Tibial nerve (tissue), 3 donors: ENCODE data around the gene GPI.

Experiments used
- POLR2A ChIP-seq, 2 donors: fragments of 450-650 bp; IDR thresholded peaks; one replicate each; pipeline ENCODE4 v1.6.1; 2017; ENCODE audit warnings: antibody characterized with exemption in 2 of 2, mild to moderate bottlenecking in 2 of 2, moderate library complexity in 2 of 2
- TF ChIP-seq, protein P1 (sequence below), 5 experiments: fragments of 200-600 bp in 3 of 5; fragments of 450-650 bp in 2 of 5; sonication (generic) in 3 of 5; IDR thresholded peaks; one replicate each; pipeline ENCODE4 v1.5.1; 2016 to 2019; ENCODE audit warnings: antibody characterized with exemption in 5 of 5, mild to moderate bottlenecking in 3 of 5, moderate library complexity in 2 of 5

DNA sequence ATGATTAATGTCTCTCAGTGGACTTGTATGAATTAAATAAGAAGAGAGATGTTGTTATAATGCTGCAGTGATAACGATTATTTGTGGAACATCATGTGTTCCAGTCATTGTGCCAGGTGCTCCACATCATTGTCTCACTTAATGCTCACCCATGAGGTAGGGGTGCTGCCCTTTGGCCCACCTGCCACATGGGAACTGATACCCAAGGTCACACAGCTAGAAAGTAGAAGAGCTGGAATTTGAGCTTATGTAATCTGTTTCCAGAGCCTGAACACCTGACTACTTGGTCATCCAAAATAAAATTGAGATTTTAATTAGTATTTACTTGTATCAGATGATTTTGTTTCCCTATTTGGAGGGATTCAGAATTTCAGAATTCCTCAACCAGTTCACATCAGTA is 36.0 kb upstream of the GPI start:
- TF ChIP-seq, protein P1, sequence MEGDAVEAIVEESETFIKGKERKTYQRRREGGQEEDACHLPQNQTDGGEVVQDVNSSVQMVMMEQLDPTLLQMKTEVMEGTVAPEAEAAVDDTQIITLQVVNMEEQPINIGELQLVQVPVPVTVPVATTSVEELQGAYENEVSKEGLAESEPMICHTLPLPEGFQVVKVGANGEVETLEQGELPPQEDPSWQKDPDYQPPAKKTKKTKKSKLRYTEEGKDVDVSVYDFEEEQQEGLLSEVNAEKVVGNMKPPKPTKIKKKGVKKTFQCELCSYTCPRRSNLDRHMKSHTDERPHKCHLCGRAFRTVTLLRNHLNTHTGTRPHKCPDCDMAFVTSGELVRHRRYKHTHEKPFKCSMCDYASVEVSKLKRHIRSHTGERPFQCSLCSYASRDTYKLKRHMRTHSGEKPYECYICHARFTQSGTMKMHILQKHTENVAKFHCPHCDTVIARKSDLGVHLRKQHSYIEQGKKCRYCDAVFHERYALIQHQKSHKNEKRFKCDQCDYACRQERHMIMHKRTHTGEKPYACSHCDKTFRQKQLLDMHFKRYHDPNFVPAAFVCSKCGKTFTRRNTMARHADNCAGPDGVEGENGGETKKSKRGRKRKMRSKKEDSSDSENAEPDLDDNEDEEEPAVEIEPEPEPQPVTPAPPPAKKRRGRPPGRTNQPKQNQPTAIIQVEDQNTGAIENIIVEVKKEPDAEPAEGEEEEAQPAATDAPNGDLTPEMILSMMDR (IDR thresholded peaks at IDR 0.05), result no peak
- no peak for TF ChIP-seq POLR2A (IDR thresholded peaks at IDR 0.05)
